CD4-positive, CD25-positive, alpha-beta regulatory T cell (primary cell): ENCODE data around the gene CEP70. TPM values are rescaled to one million over a fixed set of nuclear protein-coding genes. Genes with fewer than 3 reads are reported as not detected.

Experiments used
- ATAC-seq, 2 donors: fragments of 150-1000 bp; cut with Tn5 transposase; one replicate each; pipeline ENCODE4 v1.10.0; 2021; ENCODE audit warnings: low read depth in 2 of 2, moderate number of reproducible peaks in 2 of 2, moderate library complexity in 1 of 2
- DNase-seq, 3 donors: peaks; one replicate each; pipeline versions ENCODE4 v3.0.0 to v3.0.0-alpha.2; 2012 to 2022; ENCODE audit warnings: mixed read lengths in 1 of 3
- H3K27ac ChIP-seq: one replicate; pipeline ENCODE4 v1.7.0; 2013; ENCODE audit warnings: mild to moderate bottlenecking, low read length; ENCODE audit not compliant: insufficient read depth, poor library complexity, severe bottlenecking
- H3K27me3 ChIP-seq: one replicate; pipeline ENCODE4 v1.7.0; 2013; ENCODE audit warnings: low read length; ENCODE audit not compliant: control insufficient read depth, insufficient read depth
- H3K36me3 ChIP-seq: one replicate; pipeline ENCODE4 v1.7.0; 2013; ENCODE audit warnings: mild to moderate bottlenecking, low read length, moderate library complexity; ENCODE audit not compliant: control insufficient read depth, insufficient read depth
- H3K4me1 ChIP-seq: 2 replicates; pipeline ENCODE4 v1.7.0; 2013; ENCODE audit warnings: mild to moderate bottlenecking, low read length; ENCODE audit not compliant: insufficient read depth, control insufficient read depth, poor library complexity, severe bottlenecking
- H3K4me3 ChIP-seq: one replicate; pipeline ENCODE4 v1.7.0; 2013; ENCODE audit warnings: low read depth, mild to moderate bottlenecking, low read length, moderate library complexity
- H3K9me3 ChIP-seq, 2 experiments: 1 replicate in 1 of 2; 2 replicates in 1 of 2; pipeline ENCODE4 v1.7.0; 2013; ENCODE audit warnings: low read length in 2 of 2, mild to moderate bottlenecking in 1 of 2, moderate library complexity in 1 of 2; ENCODE audit not compliant: control insufficient read depth in 2 of 2
- H3K27ac Mint-ChIP-seq, 3 donors: one replicate each; pipeline ENCODE4 v1.8.0; 2020 to 2022; ENCODE audit warnings: mild to moderate bottlenecking in 3 of 3, mixed read lengths in 3 of 3, moderate library complexity in 2 of 3
- H3K27me3 Mint-ChIP-seq: one replicate; pipeline ENCODE4 v1.8.0; 2022; ENCODE audit warnings: mild to moderate bottlenecking, mixed read lengths
- H3K36me3 Mint-ChIP-seq: one replicate; pipeline ENCODE4 v1.8.0; 2020; ENCODE audit warnings: mixed read lengths
- H3K4me1 Mint-ChIP-seq, 4 donors: one replicate each; pipeline ENCODE4 v1.8.0; 2020 to 2022; ENCODE audit warnings: mixed read lengths in 4 of 4, mild to moderate bottlenecking in 1 of 4
- H3K4me3 Mint-ChIP-seq, 4 donors: one replicate each; pipeline ENCODE4 v1.8.0; 2020 to 2022; ENCODE audit warnings: mild to moderate bottlenecking in 4 of 4, mixed read lengths in 4 of 4, moderate library complexity in 3 of 4
- H3K9me3 Mint-ChIP-seq, 7 donors: one replicate each; pipeline ENCODE4 v1.8.0; 2020 to 2022; ENCODE audit warnings: mixed read lengths in 7 of 7, mild to moderate bottlenecking in 3 of 7, moderate library complexity in 2 of 7
- polyA plus RNA-seq, 4 donors: library from polyadenylated mRNA; unstranded; fragments of 300-500 nt; fragmentation: Illumina TruSeq; gene quantifications; one replicate each; pipeline ENCODE4 v1.2.3, GENCODE V29; 2021
- total RNA-seq: library from RNA; stranded (reverse); gene quantifications from one replicate; pipeline ENCODE4 v1.2.3, GENCODE V29; 2022

Gene CEP70
- total RNA-seq (15.6 TPM), polyA plus RNA-seq (1 to 10 TPM; 3.8 to 8.3 (median 5.5) TPM)

GRCh38 chr3:138594150-138594934, at the start of gene CEP70:
CEP70 (minus strand) TSS chr3:138594260; CDS start chr3:138572927, 21,333 bp downstream.
- peaks cover 3% of the 10 kb centered on the region for H3K36me3 Mint-ChIP-seq
- peak; percentile 90 to 92 for ATAC-seq
- Histone ChIP-seq H3K4me3 (peak within 1 kb of the TSS; percentile 91), H3K27ac (peak within 1 kb of the TSS; percentile 88), H3K36me3 (no peaks in the 10 kb centered on the region), H3K4me1 (peaks cover 4% of the 10 kb centered on the region), H3K9me3 (peaks cover 0 to 6% of the 10 kb centered on the region in 2 experiments), H3K27me3 (no peaks in the 10 kb centered on the region)
- peak within 1 kb of the TSS; percentile 94 to 95 (median 95) for H3K27ac Mint-ChIP-seq
- H3K4me1 Mint-ChIP-seq = peaks cover 4 to 18% (median 8%) of the 10 kb centered on the region in 4 donors
- H3K9me3 Mint-ChIP-seq = no peaks in the 10 kb centered on the region
- peaks cover 7% of the 10 kb centered on the region for H3K27me3 Mint-ChIP-seq
- H3K4me3 Mint-ChIP-seq = peak within 1 kb of the TSS; percentile 91 to 96 (median 93)
- DNase-seq = peak; percentile 86 to 94 (median 89)

GRCh38 chr3:138642927-138643253, 48.8 kb upstream of the CEP70 start:
- Histone ChIP-seq H3K9me3 (peaks cover 14 to 43% of the 10 kb centered on the region in 2 experiments), H3K27ac (no peak overlapping the region), H3K36me3 (no peaks in the 10 kb centered on the region), H3K27me3 (no peaks in the 10 kb centered on the region), H3K4me3 (no peak overlapping the region), H3K4me1 (no peaks in the 10 kb centered on the region)
- Mint-ChIP-seq H3K4me3 (no peak overlapping the region), H3K9me3 (peaks cover 4 to 64% (median 22%) of the 10 kb centered on the region in 7 donors), H3K4me1 (no peaks in the 10 kb centered on the region), H3K27me3 (peaks cover 5% of the 10 kb centered on the region), H3K27ac (no peak overlapping the region), H3K36me3 (peaks cover 8% of the 10 kb centered on the region)
- ATAC-seq = no peak
- DNase-seq = no peak

- H3K4me1 Mint-ChIP-seq = no peaks in the 10 kb centered on the region
- Histone ChIP-seq H3K27me3 (no peaks in the 10 kb centered on the region), H3K4me1 (no peaks in the 10 kb centered on the region), H3K4me3 (no peak overlapping the region), H3K27ac (no peak overlapping the region), H3K9me3 (peaks cover 14 to 43% of the 10 kb centered on the region in 2 experiments), H3K36me3 (no peaks in the 10 kb centered on the region)
- H3K4me3 Mint-ChIP-seq = no peak overlapping the region
- H3K27ac Mint-ChIP-seq = no peak overlapping the region
- H3K27me3 Mint-ChIP-seq = peaks cover 5% of the 10 kb centered on the region
- ATAC-seq = no peak
- peaks cover 8% of the 10 kb centered on the region for H3K36me3 Mint-ChIP-seq
- DNase-seq = no peak
- peaks cover 4 to 60% (median 22%) of the 10 kb centered on the region in 7 donors for H3K9me3 Mint-ChIP-seq
Observed at GRCh38 chr3:138642226-138642926, 48.3 kb upstream of the CEP70 start.

- no peak for DNase-seq
- Histone ChIP-seq H3K36me3 (no peaks in the 10 kb centered on the region), H3K27ac (no peak overlapping the region), H3K9me3 (peaks cover 10 to 29% of the 10 kb centered on the region in 2 experiments), H3K27me3 (no peaks in the 10 kb centered on the region), H3K4me3 (no peak overlapping the region), H3K4me1 (no peaks in the 10 kb centered on the region)
- Mint-ChIP-seq H3K36me3 (peaks cover 3% of the 10 kb centered on the region), H3K4me1 (no peaks in the 10 kb centered on the region), H3K27ac (no peak overlapping the region), H3K9me3 (peaks cover 3 to 44% (median 15%) of the 10 kb centered on the region in 7 donors), H3K27me3 (peaks cover 5% of the 10 kb centered on the region), H3K4me3 (no peak overlapping the region)
- no peak for ATAC-seq
Observed at GRCh38 chr3:138640537-138640936, 46.5 kb upstream of the CEP70 start.

- DNase-seq (no peak), ATAC-seq (no peak)
- Histone ChIP-seq H3K9me3 (peaks cover 3 to 15% of the 10 kb centered on the region in 2 experiments), H3K36me3 (no peaks in the 10 kb centered on the region), H3K27me3 (no peaks in the 10 kb centered on the region), H3K4me3 (no peak overlapping the region), H3K27ac (no peak overlapping the region), H3K4me1 (no peaks in the 10 kb centered on the region)
- no peak overlapping the region for H3K27ac Mint-ChIP-seq
- H3K27me3 Mint-ChIP-seq = peaks cover 5% of the 10 kb centered on the region
- H3K4me3 Mint-ChIP-seq = no peak overlapping the region
- peaks cover 3 to 28% (median 15%) of the 10 kb centered on the region in 7 donors for H3K9me3 Mint-ChIP-seq
- H3K4me1 Mint-ChIP-seq = no peaks in the 10 kb centered on the region
- H3K36me3 Mint-ChIP-seq = peaks cover 7% of the 10 kb centered on the region
Observed at GRCh38 chr3:138638641-138639040, 44.6 kb upstream of the CEP70 start.

GRCh38 chr3:138629526-138629925, 35.5 kb upstream of the CEP70 start:
- no peak for ATAC-seq
- Histone ChIP-seq H3K4me3 (no peak overlapping the region), H3K9me3 (no peaks in the 10 kb centered on the region), H3K27me3 (no peaks in the 10 kb centered on the region), H3K4me1 (no peaks in the 10 kb centered on the region), H3K36me3 (no peaks in the 10 kb centered on the region), H3K27ac (no peak overlapping the region)
- Mint-ChIP-seq H3K4me3 (no peak overlapping the region), H3K4me1 (no peaks in the 10 kb centered on the region), H3K36me3 (peaks cover 21% of the 10 kb centered on the region), H3K27me3 (no peaks in the 10 kb centered on the region), H3K27ac (no peak overlapping the region), H3K9me3 (no peaks in the 10 kb centered on the region)
- DNase-seq = no peak

GRCh38 chr3:138625707-138626365, 31.8 kb upstream of the CEP70 start:
- peaks cover 5% of the 10 kb centered on the region for H3K27me3 Mint-ChIP-seq
- DNase-seq (no peak), ATAC-seq (no peak)
- H3K4me3 Mint-ChIP-seq = no peak overlapping the region
- Histone ChIP-seq H3K27ac (no peak overlapping the region), H3K4me3 (no peak overlapping the region), H3K4me1 (no peaks in the 10 kb centered on the region), H3K27me3 (no peaks in the 10 kb centered on the region), H3K9me3 (no peaks in the 10 kb centered on the region), H3K36me3 (no peaks in the 10 kb centered on the region)
- H3K4me1 Mint-ChIP-seq = no peaks in the 10 kb centered on the region
- H3K27ac Mint-ChIP-seq = no peak overlapping the region
- no peaks in the 10 kb centered on the region for H3K9me3 Mint-ChIP-seq
- peaks cover 22% of the 10 kb centered on the region for H3K36me3 Mint-ChIP-seq
